Measurements from ENCODE around the gene LHFPL6. TPM values are rescaled to one million over a fixed set of nuclear protein-coding genes. Genes with fewer than 3 reads are reported as not detected.

Gene LHFPL6
- total and polyA plus RNA-seq, 10 of the 15 experiments (the other 5 are each of a cell fraction or from before 2014, with no cell fraction given) = 0.11 to 4.6 (median 0.41) TPM

DNA sequence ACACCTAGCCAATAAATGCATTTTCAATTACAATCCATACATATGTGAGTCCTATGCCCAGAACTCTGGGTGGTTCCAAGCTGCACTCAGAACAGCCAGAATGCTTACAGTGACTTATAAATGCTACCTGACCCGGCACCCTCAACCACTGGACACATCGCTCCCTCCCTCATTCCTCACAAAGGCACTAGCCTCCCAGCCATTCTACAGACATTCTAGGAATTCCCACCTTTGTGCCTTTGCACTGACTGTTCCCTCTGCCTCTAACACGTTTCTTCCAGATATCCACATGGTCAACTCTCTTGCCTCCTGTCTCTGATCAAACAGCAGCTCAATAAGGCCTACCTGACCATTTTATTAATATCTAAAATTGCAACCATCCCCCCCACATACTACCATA, 99.9 kb downstream of the LHFPL6 start:
- no peaks in the 10 kb centered on the region for H3K4me1 ChIP-seq (ENCODE audit: control insufficient read depth, insufficient read depth, low read length)
- no peaks in the 10 kb centered on the region; a peak in 1 of 4 replicates for H3K27me3 ChIP-seq (replicated peaks in 1 of 2; ENCODE audit: control insufficient read depth in 2 of 2, insufficient read depth in 2 of 2, low read length in 1 of 2)
- ChIA-PET POLR2A (no interaction called here), RAD21 (ENCODE audit: unreplicated experiment) (interaction anchor here (1.2 kb wide), 1 partner anchor 8 kb away, joined by 4 read pairs; no protein-coding TSS in a partner anchor), SMC1A (ENCODE audit: uncharacterized antibody, unreplicated experiment) (interaction anchor here (1.2 to 2.4 kb wide), 3 partner anchors 9 to 95 kb away, joined by 3 to 10 read pairs (median 3); no protein-coding TSS in a partner anchor), CTCF (interaction anchor here (0.7 to 1.2 kb wide), 2 partner anchors 20 to 113 kb away, joined by 3 read pairs; no protein-coding TSS in a partner anchor)
- no peak overlapping the region for H3K4me2 ChIP-seq (ENCODE audit: control insufficient read depth, insufficient read depth)
- H3K27ac ChIP-seq (ENCODE audit: control insufficient read depth, insufficient read depth) = no peak overlapping the region
- no peaks in the 10 kb centered on the region for H3K9me3 ChIP-seq (replicated peaks; ENCODE audit: control insufficient read depth, insufficient read depth, low read length)
- no peak for DNase-seq (ENCODE audit: low read depth, low spot score)
- H3K79me2 ChIP-seq (ENCODE audit: control insufficient read depth, insufficient read depth, low read length) = no peaks in the 10 kb centered on the region
- no peak overlapping the region for H3K9ac ChIP-seq (ENCODE audit: control insufficient read depth, insufficient read depth, low read length)
- no TSS peak for BruUV-seq (replicated peaks)
- in situ Hi-C loops (cut with MboI) (no loop called here), intact Hi-C loops (cut with micrococcal nuclease; ENCODE audit: unreplicated experiment) (no loop called here)
- no peak for FAIRE-seq
- no peak overlapping the region for H3K4me3 ChIP-seq
- no peak for TF ChIP-seq FOXM1 (IDR thresholded peaks at IDR 0.05; ENCODE audit: low read depth, low read length)
- ATAC-seq = no peak
- H4K20me1 ChIP-seq (ENCODE audit: control insufficient read depth, insufficient read depth) = no peaks in the 10 kb centered on the region
- WGBS (ENCODE audit: insufficient coverage, insufficient replicate concordance, low lambda C conversion rate, missing lambda C conversion rate) = 31% methylated on average over 3 of the region's 3 CpGs
- no peak overlapping the region for H2AFZ ChIP-seq (ENCODE audit: control insufficient read depth, low read depth, low read length)
- H3K36me3 ChIP-seq (ENCODE audit: control insufficient read depth in 2 of 2, insufficient read depth in 2 of 2, low read length in 1 of 2) = no peaks in the 10 kb centered on the region

DNA sequence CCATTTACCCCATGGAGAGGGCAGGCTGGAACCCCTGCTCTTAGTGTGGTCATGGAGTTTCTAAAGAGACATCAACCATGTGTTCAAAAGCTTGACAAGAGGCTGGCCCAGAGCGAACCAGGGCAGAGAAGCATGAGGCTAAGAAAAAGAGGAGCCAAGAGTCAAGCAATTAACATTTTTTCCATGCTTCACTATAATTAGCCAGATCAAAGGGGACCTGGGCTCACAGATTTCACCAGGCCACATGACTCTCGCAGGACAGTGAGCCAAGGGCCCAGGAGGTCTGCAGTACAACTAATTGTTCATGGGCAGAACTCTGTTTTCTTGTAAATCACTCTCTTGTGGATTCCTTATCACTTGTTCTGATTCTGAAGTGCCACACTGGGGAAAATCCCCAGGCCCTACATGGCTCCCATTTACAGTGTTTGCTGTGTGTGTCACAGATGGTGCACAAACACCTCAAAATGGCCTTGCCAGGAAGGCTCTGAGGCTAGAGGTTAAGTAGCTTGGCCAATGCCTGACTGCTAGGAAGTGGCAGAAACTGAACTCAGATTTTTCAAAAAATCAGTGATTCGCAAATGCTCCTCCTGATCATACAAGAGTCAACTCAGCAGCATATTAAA, 101.2 kb downstream of the LHFPL6 start:
- intact Hi-C loops (cut with micrococcal nuclease; ENCODE audit: unreplicated experiment) = no loop called here
- H3K9me3 ChIP-seq (replicated peaks; ENCODE audit: control insufficient read depth, insufficient read depth, low read length) = no peaks in the 10 kb centered on the region
- no peaks in the 10 kb centered on the region; a peak in 1 of 4 replicates for H3K27me3 ChIP-seq (replicated peaks in 1 of 2; ENCODE audit: control insufficient read depth in 2 of 2, insufficient read depth in 2 of 2, low read length in 1 of 2)
- no peak overlapping the region for H3K9ac ChIP-seq (ENCODE audit: control insufficient read depth, insufficient read depth, low read length)
- no peaks in the 10 kb centered on the region for H4K20me1 ChIP-seq (ENCODE audit: control insufficient read depth, insufficient read depth)
- ATAC-seq = 0 out of 3 replicates have a peak, but pooled peaks have one; percentile 14
- no peak overlapping the region for H3K4me3 ChIP-seq
- 13% methylated on average over 3 of the region's 3 CpGs for WGBS (ENCODE audit: insufficient coverage, insufficient replicate concordance, low lambda C conversion rate, missing lambda C conversion rate)
- in situ Hi-C loops (cut with MboI) = no loop called here
- H3K36me3 ChIP-seq (ENCODE audit: control insufficient read depth in 2 of 2, insufficient read depth in 2 of 2, low read length in 1 of 2) = no peaks in the 10 kb centered on the region
- POLR2A ChIA-PET = no interaction called here
- RAD21 ChIA-PET (ENCODE audit: unreplicated experiment) = no interaction called here
- no peak overlapping the region for H3K27ac ChIP-seq (ENCODE audit: control insufficient read depth, insufficient read depth)
- SMC1A ChIA-PET (ENCODE audit: uncharacterized antibody, unreplicated experiment) = interaction anchor here (1.6 to 2.4 kb wide), 2 partner anchors 14 to 97 kb away, joined by 3 to 10 read pairs; no protein-coding TSS in a partner anchor
- BruUV-seq (replicated peaks) = no TSS peak
- H3K4me1 ChIP-seq (ENCODE audit: control insufficient read depth, insufficient read depth, low read length) = no peaks in the 10 kb centered on the region
- no peak overlapping the region for H2AFZ ChIP-seq (ENCODE audit: control insufficient read depth, low read depth, low read length)
- DNase-seq (ENCODE audit: low read depth, low spot score) = no peak
- no peak overlapping the region for H3K4me2 ChIP-seq (ENCODE audit: control insufficient read depth, insufficient read depth)
- CTCF ChIA-PET = interaction anchor here (0.6 kb wide), 1 partner anchor 22 kb away, joined by 3 read pairs; no protein-coding TSS in a partner anchor
- no peak for FAIRE-seq
- H3K79me2 ChIP-seq (ENCODE audit: control insufficient read depth, insufficient read depth, low read length) = no peaks in the 10 kb centered on the region
- TF ChIP-seq IRF4 (IDR thresholded peaks at IDR 0.05; ENCODE audit: low read depth, low read length) (no peak), NR2C2 (IDR thresholded peaks at IDR 0.05; ENCODE audit: borderline replicate concordance, control insufficient read depth, insufficient read length, low read depth) (no peak), ZBTB11 (CRISPR knock-in tag; IDR thresholded peaks at IDR 0.05) (no peak), NFXL1 (IDR thresholded peaks at IDR 0.05; ENCODE audit: borderline replicate concordance) (no peak), NRF1 (conservative IDR thresholded peaks at IDR 0.05; ENCODE audit: low read depth, low read length) (no peak), HDAC2 (IDR thresholded peaks at IDR 0.05) (no peak), ZNF592 (IDR thresholded peaks at IDR 0.05) (no peak), TCF12 (IDR thresholded peaks at IDR 0.05; ENCODE audit: low read depth, low read length) (no peak)
